ENCODE results near the gene CSNK1E.

The CSNK1E gene

DNA sequence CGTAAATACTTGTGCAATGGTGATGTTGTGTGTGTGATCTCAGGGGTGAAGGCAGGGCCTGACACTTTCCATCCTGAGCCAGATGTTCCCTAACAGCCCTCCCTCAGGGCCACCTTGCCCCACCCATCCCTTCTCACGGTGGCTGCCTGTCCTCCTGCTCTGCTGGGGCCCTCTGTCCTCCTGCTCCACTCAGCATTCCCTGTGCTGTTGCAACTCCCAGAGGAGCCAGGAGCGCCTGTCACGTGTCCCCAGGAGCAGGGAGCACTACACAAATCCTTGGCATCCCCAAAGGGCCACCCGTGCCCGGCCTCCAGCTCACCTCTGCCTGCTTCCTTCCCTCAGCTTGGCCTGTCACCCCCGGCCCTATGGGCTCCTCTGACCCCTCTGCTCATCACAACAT, 10.2 kb upstream of the CSNK1E start:
- DNase-seq = no peak

DNA sequence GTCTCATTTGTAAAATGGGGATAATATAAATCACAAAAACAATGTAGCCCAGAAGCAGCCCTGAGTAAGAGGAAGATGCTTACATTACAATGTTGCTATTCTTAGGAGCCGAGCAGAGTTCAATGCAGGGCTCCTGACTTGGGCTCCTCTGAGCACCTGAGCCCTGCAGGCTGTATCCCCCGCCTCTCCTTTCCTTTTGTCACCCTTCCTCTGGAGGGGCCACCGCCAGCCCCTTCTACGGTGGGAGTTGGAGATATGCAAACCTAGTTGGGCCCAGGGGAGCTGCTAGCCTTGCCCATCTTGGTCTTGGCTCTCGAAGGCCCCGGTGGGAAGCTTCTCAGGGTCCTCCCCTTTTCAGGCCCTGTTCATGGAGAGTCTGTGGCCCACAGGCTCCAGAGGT, 8.4 kb upstream of the CSNK1E start:
- no peak for DNase-seq

DNA sequence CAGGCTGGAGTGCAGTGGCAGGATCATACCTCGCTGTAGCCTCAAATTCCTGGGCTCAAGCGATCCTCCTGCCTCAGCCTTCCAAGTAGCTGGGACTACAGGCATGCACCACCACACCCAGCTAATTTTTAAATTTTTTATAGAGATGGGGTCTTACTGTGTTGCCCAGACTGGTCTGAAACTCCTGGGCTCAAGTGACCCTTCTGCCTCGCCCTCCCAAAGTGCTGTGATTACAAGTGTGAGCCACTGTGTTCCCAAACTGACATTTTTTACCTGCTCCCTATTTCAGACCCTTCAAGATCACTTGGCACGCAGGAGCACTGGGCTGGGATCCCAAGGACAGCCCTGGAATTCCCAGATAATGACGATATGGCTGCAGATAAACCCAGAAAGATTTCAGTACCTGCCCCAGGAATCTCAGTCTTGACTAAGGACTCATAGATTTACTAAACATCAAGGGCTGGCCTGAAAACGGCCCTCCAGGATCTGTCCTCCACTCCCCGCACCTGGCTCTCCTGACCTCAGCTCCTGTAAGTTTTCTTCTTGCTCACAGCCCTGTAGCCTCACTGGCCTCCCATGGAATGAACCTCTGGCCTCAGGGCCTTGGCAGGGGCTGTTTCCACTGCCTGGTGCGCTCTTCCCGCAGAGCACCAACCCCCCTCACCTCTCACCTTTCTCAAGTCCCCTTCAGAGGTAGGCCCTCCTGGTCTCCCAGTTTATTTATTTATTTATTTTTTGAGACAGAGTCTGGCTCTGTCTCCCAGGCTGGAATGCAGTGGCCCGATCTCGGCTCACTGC, 3.6 kb upstream of the CSNK1E start:
- DNase-seq = no peak

DNA sequence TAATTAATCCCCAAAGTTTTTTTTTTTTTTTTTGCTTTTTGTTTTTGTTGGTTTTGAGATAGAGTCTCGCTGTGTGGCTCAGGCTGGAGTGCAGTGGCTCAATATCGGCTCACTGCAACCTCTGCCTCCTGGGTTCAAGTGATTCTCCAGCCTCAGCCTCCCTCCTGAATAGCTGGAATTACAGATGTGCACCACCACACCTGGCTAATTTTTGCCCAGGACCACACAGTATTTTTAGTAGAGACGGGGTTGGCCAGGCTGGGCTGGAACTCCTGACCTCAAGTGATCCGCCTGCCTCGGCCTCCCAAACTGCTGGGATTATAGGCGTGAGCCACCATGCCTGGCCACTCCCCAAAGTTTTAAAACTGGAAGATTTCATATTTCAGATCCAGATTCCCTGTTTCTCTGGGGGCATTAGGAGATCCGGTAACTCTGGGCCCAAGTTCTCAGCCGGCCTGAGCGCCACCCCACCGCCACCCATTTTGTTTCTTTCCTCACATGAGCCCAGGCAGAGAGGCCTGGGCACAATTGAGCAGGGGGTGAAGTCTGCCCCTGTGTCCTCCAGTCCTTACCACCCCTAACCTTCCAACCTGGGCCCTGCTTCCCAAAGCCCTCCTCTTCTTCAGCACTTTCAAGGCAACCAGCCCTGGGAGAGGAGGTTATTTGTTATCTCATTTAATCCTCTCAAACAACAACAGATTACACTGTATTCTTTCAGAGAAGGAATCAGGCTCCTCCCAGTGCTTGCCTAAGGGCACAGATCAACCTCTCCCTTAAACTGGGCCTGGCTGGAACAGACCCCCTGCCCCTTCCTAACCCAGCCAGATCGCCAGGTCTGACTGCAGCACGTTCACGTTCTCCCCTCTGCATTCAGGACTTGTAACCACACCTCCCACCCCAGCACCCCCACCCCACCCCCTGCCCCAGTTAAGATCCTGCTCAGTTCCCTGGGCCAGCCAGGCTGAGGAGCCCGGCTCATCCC, 1.9 kb upstream of the CSNK1E start:
- no peak for DNase-seq

DNA sequence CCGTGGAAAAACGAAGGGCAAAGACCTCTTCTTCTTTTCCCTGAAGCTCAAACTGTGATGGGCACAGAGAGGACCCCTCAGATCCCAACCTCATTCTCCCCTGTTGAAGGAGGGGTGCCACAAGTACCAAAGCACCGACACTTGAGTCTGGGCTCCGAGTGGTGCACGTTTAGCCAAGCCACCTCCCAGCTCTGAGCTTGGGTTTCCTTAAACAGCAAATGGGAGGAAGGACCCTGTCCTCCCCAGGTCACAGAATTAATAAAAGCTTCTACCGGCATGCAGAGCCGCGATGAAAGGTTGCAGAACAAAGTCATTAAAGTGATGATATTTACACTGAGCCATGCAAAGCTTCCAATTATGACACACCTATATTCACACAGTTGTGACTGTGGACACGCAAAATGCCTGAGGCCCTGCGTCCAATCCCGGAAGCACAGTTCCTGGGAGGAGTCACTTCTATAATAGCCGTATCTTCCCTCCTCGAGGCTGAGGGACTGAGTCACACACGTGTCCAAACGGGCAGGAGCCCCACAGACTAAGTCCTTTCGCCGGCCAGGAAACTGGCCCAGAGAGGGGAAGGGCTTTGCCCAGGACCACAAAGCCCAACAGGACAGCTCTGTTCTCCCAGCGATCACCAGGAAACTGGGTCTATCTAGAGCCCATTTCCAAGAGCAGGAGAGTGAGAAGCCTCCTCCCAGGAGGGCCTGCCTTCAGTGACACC, 922 bp upstream of the CSNK1E start:
- no peak for DNase-seq

DNA sequence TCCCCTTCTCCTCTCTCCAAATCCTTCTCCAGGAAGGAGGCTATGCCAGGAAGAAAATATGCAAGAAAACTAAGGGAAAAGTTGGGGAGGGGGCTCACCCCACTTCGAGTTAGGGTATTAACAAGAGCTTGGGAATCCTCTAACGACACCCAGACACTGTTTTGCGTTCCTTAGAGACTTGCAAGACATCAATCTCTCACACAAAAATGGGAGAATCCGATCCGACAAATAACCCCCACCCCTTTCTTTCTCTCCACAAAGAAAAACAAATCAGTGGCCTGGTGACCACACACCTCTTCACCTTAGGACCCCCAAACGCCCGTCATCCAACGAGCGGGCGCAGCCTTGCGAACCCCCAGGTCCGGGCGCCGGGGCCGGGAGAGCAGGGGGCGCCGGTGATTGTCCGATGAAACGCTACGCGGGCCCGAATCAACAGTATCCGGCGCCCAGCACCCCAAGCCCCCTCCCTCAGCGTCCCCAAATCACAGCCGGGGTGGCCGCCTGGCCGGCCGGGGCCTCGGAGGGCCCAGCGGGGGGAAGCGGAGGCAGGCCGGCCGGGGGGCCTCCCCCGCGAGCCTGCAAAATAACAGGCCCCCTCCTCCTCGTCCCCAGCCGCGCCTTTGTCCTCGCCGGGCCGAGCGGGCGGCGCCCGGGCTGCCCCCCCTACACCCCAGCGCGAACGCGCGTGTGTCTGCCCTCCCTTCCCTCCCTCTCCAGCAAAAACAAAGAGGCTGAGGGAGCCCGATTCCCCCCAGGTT, 690 bp downstream of the CSNK1E start:
- DNase-seq = no peak

DNA sequence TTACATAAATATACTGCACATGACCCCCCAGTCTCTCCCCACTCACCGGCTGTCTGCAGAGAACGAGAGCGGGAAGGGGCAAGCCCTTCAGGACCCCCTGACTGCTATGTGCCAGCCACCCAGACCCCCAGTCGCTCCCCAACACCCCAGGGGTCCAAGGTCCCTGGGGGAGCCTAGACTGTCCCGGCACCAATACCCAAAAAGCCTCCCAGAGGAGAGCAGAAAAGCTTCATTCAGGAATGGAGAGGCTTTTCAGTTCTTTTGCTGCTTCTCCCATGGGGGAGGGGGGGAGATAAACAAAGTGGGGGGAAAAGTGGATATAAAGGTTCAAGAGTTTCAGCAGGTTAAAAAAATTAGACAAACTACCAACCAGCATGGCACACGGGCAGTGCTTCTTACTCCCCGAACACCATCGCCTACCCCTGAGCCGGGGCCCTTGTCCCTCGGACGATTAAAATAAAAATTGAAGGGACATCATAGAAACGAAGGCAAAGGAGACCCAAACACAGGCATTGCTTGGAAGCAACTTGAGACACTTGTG, 1.3 kb downstream of the CSNK1E start:
- DNase-seq = no peak

DNA sequence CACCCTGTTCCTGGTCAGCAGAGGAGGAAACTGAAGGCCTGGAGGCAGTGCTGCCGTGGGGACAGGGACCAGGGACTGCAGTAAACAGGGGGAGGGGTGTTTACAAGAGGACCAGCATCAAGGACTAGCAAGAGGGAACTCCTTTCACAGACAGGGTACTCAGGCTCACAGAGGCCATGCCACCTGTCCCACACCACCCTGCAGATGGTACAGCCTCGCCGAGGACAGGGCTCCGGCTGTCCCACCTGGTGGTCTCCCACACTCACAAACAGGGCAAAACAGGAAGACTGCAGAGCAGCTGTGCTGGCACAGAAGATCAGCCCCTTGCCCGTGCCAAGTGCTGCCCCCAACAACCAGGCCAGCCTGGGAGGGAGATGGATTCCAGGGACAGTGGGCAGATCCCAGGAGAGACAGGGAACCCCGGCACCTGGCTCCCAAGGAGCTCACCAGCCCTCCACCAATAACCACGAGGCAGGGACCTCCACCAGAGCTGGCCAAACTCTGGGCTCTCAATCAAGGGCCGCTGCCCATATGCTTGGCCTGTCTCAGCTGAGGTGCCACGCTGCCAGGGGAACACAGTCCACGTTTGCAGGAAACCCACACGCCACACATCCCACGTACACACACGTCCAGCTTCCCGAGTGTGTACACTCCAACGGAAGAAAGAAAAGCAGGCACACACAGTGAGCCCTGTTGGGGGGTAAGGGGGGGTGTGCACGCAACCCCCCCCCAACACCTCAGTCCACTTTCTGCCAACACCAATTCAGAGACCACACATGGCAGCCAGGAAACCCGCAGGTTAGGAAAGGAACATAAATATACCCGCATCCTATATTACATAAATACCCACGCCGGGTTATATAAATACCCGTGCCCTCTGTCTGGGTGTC, 2.1 kb downstream of the CSNK1E start:
- no peak for DNase-seq

DNA sequence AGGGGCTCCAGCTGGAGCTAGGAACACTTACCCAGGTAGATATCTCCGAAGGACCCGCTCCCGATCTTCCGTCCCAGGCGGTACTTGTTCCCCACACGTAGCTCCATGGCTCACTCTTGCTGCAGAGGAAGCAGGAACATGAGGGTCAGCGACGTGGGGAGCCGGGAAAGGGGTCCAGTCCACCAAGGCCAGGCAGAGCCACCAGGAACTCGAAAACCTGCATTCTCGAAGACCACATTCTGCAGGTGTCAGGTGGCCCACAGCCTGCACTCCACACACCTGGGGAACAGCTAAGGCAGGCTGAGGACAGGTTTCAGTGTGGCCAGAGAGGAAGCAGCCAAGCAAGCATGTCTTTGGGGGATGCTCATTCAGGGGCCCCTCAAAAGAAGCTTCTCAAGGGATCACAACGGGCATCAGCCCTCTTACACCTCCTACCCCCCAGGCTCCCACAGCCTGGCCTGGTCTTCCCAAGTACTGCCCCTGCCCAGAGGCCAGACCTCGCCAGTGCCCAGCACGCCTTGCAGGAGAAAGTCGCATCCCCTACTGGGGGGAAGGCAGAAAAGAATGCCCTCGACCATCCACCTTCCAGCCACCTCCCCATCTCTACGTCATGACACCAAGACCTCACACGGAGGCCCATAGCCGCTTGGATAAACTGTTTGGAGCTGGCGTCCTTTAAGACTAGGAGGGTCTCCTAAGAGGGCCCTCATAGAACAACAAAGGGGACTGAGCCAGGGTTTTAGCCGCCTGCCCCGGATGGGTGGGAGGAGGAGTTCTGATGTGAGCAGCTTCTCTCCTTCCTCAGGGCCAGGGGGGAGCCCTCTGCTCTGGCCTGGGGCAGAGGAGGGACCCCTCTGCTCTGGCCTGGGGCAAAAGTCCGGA, 2.9 kb downstream of the CSNK1E start:
- no peak for DNase-seq

DNA sequence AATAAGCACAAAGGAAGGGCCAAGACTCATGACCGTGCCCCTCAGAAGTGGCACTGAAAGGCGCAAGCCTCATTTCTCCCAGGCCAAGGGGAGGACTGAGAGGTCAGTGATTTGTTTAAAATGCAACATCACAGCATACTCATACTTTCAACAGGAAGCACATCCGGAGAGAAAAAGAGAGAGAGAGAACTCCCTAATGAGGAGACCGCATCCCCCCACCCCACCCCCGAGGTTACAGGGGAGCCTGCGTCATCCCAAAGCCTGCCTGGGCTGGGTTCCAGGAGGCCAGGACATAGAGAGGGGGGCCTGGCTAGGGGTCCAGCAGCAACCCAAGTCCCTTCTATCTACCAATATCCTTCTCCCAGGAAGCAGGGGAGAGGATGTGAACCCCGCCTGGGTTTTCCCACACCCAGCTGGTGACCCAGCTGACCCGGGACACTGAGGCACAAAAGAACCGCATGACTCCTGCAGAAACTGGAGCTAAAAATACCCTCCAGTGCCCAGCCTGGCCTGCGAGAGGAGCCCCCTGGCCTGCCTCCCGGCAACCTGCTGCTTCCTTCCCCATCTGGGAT, 3.8 kb downstream of the CSNK1E start:
- no peak for DNase-seq

DNA sequence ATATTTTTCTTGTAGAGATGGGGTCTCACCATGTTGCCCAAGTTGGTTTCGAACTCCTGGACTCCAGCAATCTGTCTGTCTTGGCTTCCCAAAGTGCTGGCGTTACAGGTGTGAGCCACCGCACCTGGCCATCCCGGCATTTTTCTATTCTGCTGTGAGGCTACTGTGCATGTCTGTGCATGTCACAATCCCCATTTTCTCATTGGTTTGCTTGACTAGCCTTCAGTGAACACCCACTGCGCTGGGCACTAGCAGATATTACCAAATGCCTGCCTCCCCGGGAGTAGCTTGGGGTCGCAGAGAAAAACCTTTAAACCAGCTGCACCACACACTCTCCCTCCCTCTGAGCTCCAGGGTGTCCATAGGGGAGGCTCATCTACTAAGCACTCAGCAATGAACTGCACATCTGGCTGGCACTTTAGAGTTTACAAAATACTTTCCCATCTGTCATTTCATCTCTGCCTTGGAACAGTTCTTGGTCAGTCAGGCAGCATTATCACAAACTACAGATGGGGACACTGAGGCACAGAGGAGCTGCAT, 4.9 kb downstream of the CSNK1E start:
- DNase-seq = no peak

DNA sequence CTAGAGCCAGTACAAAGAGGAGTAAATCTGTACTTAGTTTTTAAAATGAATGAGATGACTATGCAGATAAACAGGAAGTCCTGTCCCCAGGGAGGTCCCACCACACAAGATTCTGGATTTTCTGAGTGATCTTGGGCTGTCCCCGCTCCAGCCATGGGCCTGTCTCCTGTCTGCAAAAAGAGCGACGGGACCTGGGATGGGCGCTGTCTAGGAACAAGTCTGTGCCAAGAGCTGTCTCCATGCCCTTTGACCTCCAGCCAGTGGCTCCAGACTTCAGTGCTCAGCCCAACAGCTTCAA, 6.0 kb downstream of the CSNK1E start:
- DNase-seq = no peak

DNA sequence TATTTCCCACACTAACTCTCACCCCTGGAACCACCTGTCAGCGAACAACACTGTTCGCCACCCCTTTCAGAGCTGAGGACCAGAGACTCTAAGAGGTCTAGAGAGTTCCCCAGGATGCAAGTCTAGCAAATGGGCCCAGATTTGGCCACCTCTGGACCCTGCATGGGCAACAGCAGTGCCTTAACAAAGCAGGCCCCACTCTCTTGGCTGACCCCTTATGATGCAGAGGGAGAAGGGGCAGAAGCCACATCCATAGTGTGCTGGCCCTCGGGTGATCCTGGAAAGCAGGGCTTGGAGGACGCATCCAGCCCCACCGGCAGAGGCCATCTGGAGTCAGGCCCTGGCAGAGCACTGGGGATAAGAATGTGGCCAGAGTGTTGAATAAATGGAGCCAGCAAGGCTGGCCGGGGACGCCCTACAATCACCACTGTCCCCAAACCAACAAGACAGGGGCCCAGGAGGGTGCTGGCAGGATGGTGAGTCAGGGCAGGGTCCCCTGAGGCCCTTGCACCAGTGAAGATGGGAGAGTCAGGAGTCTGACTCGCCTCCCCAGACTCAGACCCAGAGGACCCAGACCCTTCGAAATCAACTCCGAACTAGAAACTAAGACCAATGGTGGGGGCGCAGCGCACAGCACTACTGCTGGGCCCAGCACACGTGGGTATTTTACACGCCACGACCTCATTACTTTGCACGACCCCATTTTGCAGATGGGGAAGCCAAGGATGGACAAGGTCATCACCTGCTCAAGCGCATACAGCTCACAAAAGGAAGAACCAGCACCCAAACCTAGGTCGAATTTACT, 6.5 kb downstream of the CSNK1E start:
- no peak for DNase-seq

DNA sequence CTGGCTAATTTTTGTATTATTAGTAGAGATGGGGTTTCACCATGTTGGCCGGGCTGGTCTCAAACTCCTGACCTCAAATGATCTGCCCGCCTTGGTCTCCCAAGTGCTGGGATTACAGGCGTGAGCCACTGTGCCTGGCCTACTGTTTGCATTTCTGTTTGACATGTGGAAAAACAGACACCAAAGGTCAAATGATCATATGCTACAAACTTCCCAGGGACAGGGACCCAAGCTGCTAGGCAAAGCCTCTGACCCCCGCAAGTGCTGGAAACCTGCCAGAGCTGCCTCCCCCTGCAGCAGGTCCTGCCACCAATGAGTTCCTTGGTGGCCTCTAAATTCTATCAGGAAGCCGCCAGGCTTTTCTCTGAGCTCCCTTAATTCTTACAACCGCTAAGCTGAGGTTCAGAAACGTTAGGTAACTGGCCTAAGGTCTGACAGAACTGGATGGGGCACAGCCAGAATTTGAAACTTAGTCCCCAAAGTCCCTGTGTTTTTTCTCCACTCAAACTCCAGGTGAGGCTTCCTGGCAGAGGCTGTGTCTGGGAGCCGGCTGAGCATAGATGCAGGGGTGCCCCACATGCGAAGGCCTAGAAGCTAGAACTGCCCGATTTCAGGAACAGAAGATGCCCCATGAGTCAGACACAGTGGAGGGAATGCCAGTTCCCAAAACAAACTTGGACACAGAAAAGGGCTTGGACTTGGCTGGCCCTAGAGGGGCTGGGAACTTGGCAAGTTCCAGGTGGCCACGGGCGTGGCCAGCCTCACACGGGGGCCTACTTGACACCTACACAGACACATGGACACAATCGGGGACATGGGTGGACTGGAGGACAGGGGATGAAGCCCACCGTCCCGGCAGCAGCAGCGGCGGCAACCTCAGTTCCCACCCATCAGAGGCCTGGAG, 7.4 kb downstream of the CSNK1E start:
- DNase-seq = no peak

DNA sequence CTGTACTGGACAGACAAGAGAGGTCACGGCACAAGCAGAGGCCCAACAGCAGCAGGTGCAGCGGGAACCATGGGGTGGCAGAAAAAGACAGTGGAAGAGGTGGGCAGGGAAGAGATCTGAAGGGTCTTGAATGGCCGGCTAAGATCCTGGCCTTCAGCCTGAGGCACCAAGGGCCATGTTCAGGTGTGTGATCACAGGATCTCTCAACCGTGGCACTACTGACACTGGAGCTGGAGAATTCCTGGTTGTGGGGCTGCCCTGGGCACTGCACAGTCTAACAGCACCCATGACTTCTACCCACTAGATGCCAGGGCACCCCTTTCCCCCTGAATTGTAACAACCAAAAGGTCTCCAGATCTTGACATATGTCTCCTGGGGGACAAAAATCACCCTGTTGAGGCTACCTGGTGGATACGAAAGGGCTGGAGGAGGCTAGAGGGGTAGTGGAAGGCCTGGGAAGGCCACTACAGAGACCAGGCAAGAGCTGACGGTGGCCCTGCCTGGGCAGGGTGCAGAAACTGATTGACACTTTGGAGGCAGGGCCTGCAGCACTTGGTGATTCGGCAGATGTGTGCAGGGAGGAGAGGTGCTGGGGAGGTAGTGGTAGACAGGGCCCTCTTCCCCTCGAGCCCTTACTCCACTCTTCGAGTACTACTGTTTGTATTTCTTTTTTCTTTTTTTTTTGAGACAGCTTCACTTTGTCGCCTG, 8.3 kb downstream of the CSNK1E start:
- DNase-seq = no peak

DNA sequence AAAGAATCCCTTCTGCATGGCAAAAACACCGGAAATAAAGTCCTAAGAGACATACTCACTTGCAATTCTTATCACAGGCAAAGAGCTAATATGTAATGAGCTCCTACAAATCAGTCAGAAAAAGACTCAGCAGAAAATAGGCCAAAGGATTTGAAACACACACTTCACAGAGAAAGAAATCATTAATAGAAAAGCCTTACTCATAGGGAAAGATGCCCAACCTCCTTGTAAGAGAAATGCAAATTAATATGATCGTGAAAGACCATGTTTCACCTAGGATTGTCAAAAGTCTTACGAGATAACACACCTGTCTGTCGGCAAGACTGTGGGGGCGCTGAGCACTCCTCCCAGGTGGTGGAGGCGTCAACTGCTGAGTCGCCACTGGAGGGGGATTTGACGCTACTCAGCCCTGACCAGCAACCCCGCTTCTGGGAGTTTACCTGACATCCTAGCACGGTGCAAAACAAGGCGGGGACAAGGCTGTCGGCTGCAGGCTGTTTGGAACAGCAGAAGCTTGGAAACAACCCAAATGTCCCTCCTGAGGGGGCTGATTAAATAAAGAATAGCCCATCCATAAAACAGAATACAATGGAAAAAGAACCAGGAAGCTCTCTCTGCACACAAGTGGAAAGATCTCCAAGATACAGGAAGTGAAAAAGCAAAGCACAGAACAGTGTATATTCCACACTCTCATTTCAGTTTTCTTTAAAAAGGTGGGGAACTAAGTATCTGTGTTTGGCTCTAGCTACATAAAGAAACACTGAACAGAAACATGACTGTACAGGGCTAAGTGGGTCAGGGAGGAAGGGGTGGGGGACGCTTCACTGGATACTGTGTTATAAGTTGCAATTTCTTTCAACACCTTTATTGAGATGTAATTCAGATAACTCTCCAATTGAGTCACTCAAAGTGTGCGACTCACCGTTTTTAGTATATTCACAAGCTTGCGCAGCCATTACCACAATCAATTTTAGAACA, 11.5 kb downstream of the CSNK1E start:
- DNase-seq = no peak
